B cell (primary cell): ENCODE data around the gene FRMPD2. TPM values are rescaled to one million over a fixed set of nuclear protein-coding genes. Genes with fewer than 3 reads are reported as not detected.
"Not testable (repeated sequence)": the region's sequence is repeated elsewhere in the genome, so short reads cannot be mapped to it uniquely, and the experiment has no call there.

ENCODE experiments used
- ATAC-seq: fragments of 200-7000 bp; cut with Tn5 transposase; one replicate; pipeline ENCODE4 v1.10.0; 2021; ENCODE audit warnings: low read depth, mild to moderate bottlenecking, moderate number of reproducible peaks, moderate library complexity
- CTCF ChIA-PET: fragments of 350-600 bp; sonication (Branson Sonifier 250); formaldehyde crosslinking; loops from one replicate; lab custom pipeline; 2021; ENCODE audit warnings: antibody characterized with exemption, inconsistent platforms; lab: Charles Lee
- POLR2A ChIA-PET: fragments of 350-600 bp; sonication (Branson Sonifier 250); formaldehyde crosslinking; loops from one replicate; lab custom pipeline; 2021; ENCODE audit warnings: antibody characterized with exemption; lab: Charles Lee
- DNase-seq: peaks from one replicate; pipeline ENCODE4 v3.0.0; 2013
- H2AFZ ChIP-seq: 2 replicates; pipeline ENCODE4 v1.6.1; 2012; ENCODE audit warnings: mild to moderate bottlenecking, low read depth, low read length; ENCODE audit not compliant: insufficient read depth, poor library complexity, severe bottlenecking
- H3K27ac ChIP-seq, 2 donors: 1 replicate in 1 of 2; 2 replicates in 1 of 2; pipeline ENCODE4 v1.5.1; 2012 to 2013; ENCODE audit warnings: low read length in 2 of 2, mild to moderate bottlenecking in 2 of 2, moderate library complexity in 1 of 2
- H3K27me3 ChIP-seq, 4 experiments: fragments of 200-600 bp in 1 of 4; sonication (generic) in 1 of 4; replicated peaks in 1 of 4; 1 replicate in 2 of 4; 2 replicates in 2 of 4; pipeline versions ENCODE4 v1.6.1 to v1.7.0; 2013 to 2016; ENCODE audit warnings: low read length in 3 of 4, mild to moderate bottlenecking in 2 of 4, mixed read lengths in 1 of 4, moderate library complexity in 1 of 4; ENCODE audit not compliant: insufficient read depth in 4 of 4, control insufficient read depth in 3 of 4; ENCODE audit errors: control extremely low read depth in 1 of 4
- H3K36me3 ChIP-seq, 2 experiments: replicated peaks in 1 of 2; 1 replicate in 1 of 2; 2 replicates in 1 of 2; pipeline versions ENCODE4 v1.6.1 to v1.7.1; 2013; ENCODE audit warnings: low read length in 1 of 2; ENCODE audit not compliant: insufficient read depth in 2 of 2, control insufficient read depth in 1 of 2; ENCODE audit errors: control extremely low read depth in 1 of 2, extremely low read depth in 1 of 2
- H3K4me1 ChIP-seq, 2 donors: fragments of 200-600 bp in 1 of 2; sonication (generic) in 1 of 2; 1 replicate in 1 of 2; 2 replicates in 1 of 2; pipeline versions ENCODE4 v1.5.1 to v1.6.1; 2013 to 2017; ENCODE audit warnings: low read length in 2 of 2; ENCODE audit not compliant: control insufficient read depth in 2 of 2, insufficient read depth in 2 of 2
- H3K4me2 ChIP-seq: replicated peaks from 2 replicates; pipeline ENCODE3; 2012; ENCODE audit warnings: mild to moderate bottlenecking, low read depth, low read length; ENCODE audit not compliant: poor library complexity, severe bottlenecking
- H3K4me3 ChIP-seq, 5 experiments: fragments of 200-600 bp in 1 of 5; sonication (generic) in 1 of 5; 1 replicate in 3 of 5; 2 replicates in 2 of 5; pipeline versions ENCODE4 v1.5.1 to v1.7.0; 2011 to 2016; ENCODE audit warnings: low read length in 4 of 5, mild to moderate bottlenecking in 4 of 5, low read depth in 2 of 5, control low read depth in 1 of 5, moderate library complexity in 1 of 5; ENCODE audit not compliant: insufficient read depth in 1 of 5; ENCODE audit errors: control extremely low read depth in 1 of 5, extremely low read depth in 1 of 5
- H3K79me2 ChIP-seq: fragments of 200-600 bp; sonication (generic); one replicate; pipeline ENCODE4 v1.6.0; 2016; ENCODE audit warnings: low read length; ENCODE audit not compliant: control insufficient read depth, insufficient read depth
- H3K9ac ChIP-seq: fragments of 200-600 bp; sonication (generic); 2 replicates; pipeline ENCODE4 v1.6.1; 2017; ENCODE audit warnings: mild to moderate bottlenecking, low read length, moderate library complexity
- H3K9me3 ChIP-seq, 3 donors: one replicate each; pipeline versions ENCODE4 v1.6.1 to v1.7.1; 2013; ENCODE audit warnings: low read length in 2 of 3; ENCODE audit not compliant: control insufficient read depth in 2 of 3, insufficient read depth in 1 of 3; ENCODE audit errors: control extremely low read depth in 1 of 3
- H4K20me1 ChIP-seq: 2 replicates; pipeline ENCODE4 v1.6.0; 2012; ENCODE audit warnings: mild to moderate bottlenecking, low read length; ENCODE audit not compliant: insufficient read depth, control insufficient read depth, poor library complexity, severe bottlenecking
- H3K27ac Mint-ChIP-seq: one replicate; pipeline ENCODE4 v1.8.0; 2021; ENCODE audit warnings: mixed read lengths
- H3K27me3 Mint-ChIP-seq: one replicate; pipeline ENCODE4 v1.8.0; 2021; ENCODE audit warnings: mixed read lengths
- H3K4me1 Mint-ChIP-seq: one replicate; pipeline ENCODE4 v1.8.0; 2021; ENCODE audit warnings: mixed read lengths
- H3K4me3 Mint-ChIP-seq: one replicate; pipeline ENCODE4 v1.8.0; 2021; ENCODE audit warnings: mixed read lengths
- H3K9me3 Mint-ChIP-seq: one replicate; pipeline ENCODE4 v1.8.0; 2022; ENCODE audit warnings: mixed read lengths; ENCODE audit not compliant: insufficient read depth
- EZH2 ChIP-seq: IDR thresholded peaks from 2 replicates; pipeline ENCODE4 v1.6.1; 2012; ENCODE audit warnings: borderline replicate concordance, low read depth, mild to moderate bottlenecking, moderate library complexity, low read length; ENCODE audit not compliant: insufficient read depth, poor library complexity, severe bottlenecking
- WGBS: methylation state at CpG from one replicate; pipeline ENCODE4 v1.1.5; 2013; ENCODE audit warnings: missing lambda C conversion rate; ENCODE audit not compliant: insufficient coverage; 5-methylcytosine and 5-hydroxymethylcytosine counted together
- intact Hi-C: fragments of 100-400 bp; cut with micrococcal nuclease; formaldehyde crosslinking; loops from one replicate; pipeline ENCODE4 v1.10.0; 2022
- polyA plus RNA-seq: library from polyadenylated mRNA; depleted of rRNA; stranded (reverse); fragments of >200 nt; gene quantifications from 2 replicates; pipeline ENCODE4 v1.2.3, GENCODE V29; 2012
- total RNA-seq, 2 donors: library from RNA; stranded (reverse); fragments of 120-200 nt in 1 of 2; gene quantifications; 1 replicate in 1 of 2; 2 replicates in 1 of 2; pipeline versions ENCODE4 v1.2.3 to v1.2.4, GENCODE V29; 2013 to 2022
- TF ChIP-seq, protein P1 (sequence below): fragments of 200-600 bp; IDR thresholded peaks from one replicate; pipeline ENCODE4 v1.8.0; 2022; ENCODE audit warnings: antibody characterized with exemption, mild to moderate bottlenecking

The FRMPD2 gene
- total and polyA plus RNA-seq, 2 donors (not counting 1 experiment from before 2014, with no cell fraction given), result not detected

DNA sequence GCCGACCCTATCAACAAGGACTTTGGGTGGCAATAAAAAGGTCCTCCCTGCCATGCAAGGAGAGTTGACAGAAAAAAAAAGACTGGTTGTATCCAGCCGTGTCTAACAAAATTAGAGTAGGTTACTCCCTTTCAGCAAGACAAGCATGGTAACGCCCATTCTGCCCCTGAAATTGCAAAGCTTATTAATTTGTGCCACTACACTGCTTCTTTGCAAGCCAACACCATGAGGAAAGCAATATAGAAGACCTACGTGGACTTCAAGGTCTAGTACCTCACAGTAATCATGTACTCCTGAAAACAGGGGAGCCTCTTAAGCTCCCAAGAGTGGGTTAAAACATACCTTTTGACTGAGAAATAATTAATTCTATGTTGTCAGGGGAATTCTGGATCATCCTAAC lies 90.3 kb downstream of the FRMPD2 start:
- intact Hi-C loops, result no loop called here
- TF ChIP-seq EZH2, result no peak
- TF ChIP-seq, protein P1, sequence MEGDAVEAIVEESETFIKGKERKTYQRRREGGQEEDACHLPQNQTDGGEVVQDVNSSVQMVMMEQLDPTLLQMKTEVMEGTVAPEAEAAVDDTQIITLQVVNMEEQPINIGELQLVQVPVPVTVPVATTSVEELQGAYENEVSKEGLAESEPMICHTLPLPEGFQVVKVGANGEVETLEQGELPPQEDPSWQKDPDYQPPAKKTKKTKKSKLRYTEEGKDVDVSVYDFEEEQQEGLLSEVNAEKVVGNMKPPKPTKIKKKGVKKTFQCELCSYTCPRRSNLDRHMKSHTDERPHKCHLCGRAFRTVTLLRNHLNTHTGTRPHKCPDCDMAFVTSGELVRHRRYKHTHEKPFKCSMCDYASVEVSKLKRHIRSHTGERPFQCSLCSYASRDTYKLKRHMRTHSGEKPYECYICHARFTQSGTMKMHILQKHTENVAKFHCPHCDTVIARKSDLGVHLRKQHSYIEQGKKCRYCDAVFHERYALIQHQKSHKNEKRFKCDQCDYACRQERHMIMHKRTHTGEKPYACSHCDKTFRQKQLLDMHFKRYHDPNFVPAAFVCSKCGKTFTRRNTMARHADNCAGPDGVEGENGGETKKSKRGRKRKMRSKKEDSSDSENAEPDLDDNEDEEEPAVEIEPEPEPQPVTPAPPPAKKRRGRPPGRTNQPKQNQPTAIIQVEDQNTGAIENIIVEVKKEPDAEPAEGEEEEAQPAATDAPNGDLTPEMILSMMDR, result no peak
- ATAC-seq, result no peak
- H3K9me3 Mint-ChIP-seq, result no peaks in the 10 kb centered on the region
- no peaks in the 10 kb centered on the region for H4K20me1 ChIP-seq
- H3K4me3 ChIP-seq, result no peak overlapping the region
- H3K27ac Mint-ChIP-seq, result no peak overlapping the region
- no peak overlapping the region for H3K4me3 Mint-ChIP-seq
- H3K9ac ChIP-seq, result no peak overlapping the region
- H3K4me1 ChIP-seq, result no peaks in the 10 kb centered on the region
- CTCF ChIA-PET, result no interaction called here
- no peak overlapping the region for H3K4me2 ChIP-seq
- 86% methylated on average over 2 of the region's 4 CpGs for WGBS
- POLR2A ChIA-PET, result no interaction called here
- H3K36me3 ChIP-seq, result no peaks in the 10 kb centered on the region
- peaks cover 18% of the 10 kb centered on the region for H3K27me3 Mint-ChIP-seq
- no peak overlapping the region for H3K27ac ChIP-seq
- no peaks in the 10 kb centered on the region for H3K27me3 ChIP-seq
- H3K79me2 ChIP-seq, result no peaks in the 10 kb centered on the region
- H3K4me1 Mint-ChIP-seq, result no peaks in the 10 kb centered on the region
- H3K9me3 ChIP-seq, result peaks cover 0 to 3% (median 0%) of the 10 kb centered on the region in 3 donors
- DNase-seq, result no peak
- no peak overlapping the region for H2AFZ ChIP-seq

DNA sequence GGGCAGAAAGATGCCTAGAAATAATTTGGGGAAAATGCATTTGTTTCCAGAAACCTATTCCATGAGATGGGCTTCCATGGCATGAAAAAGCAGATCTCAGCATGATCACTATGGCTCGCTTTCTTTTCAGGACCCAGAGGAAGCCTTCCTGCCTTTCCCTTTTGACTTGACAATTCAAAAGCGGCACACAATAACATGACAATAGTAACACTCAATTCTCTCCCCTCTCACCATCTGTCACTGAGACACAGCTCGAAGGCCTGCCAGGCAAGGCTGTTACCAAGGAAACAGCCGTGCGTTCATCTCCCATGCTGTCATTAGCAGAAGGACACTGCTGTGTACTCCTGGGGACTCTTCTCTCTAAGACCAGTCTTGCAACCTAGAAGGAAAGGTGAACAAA lies 101.8 kb downstream of the FRMPD2 start:
- H3K27me3 Mint-ChIP-seq, intact Hi-C loops, H3K79me2 ChIP-seq, H3K9me3 ChIP-seq, H3K4me3 Mint-ChIP-seq, H3K27ac Mint-ChIP-seq, H4K20me1 ChIP-seq, H3K36me3 ChIP-seq, H3K9me3 Mint-ChIP-seq, H3K27me3 ChIP-seq, DNase-seq, H3K9ac ChIP-seq, H3K4me2 ChIP-seq, CTCF ChIA-PET, H3K27ac ChIP-seq, H3K4me1 ChIP-seq, H3K4me1 Mint-ChIP-seq, H2AFZ ChIP-seq, POLR2A ChIA-PET, H3K4me3 ChIP-seq, ATAC-seq: not testable (repeated sequence)
- 100% methylated on average over 1 of the region's 5 CpGs for WGBS

DNA sequence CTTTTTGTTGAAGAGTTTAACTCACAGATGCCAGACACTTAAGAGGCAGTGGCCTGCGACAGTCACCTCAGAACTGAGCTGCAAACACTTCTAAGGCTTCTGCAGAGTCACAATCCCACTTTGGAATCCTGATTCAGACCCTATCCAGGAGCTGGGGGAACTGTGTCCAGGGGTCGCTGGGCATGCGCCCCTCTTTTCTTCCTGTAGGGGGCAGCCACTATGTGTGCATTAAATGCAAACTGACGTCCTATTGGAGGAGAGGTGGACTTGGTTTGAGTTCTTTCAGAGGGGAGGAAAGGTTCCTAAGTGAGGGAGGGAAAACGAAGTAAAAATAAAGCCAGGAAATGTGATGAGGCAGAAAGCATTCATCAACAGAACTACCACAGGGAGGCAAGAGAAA lies 113.8 kb downstream of the FRMPD2 start:
- DNase-seq, H3K27ac ChIP-seq, H3K9ac ChIP-seq, H3K4me1 Mint-ChIP-seq, H3K27me3 ChIP-seq, H3K9me3 ChIP-seq, CTCF ChIA-PET, H3K9me3 Mint-ChIP-seq, intact Hi-C loops, H3K79me2 ChIP-seq, H4K20me1 ChIP-seq, H3K4me3 Mint-ChIP-seq, H3K27ac Mint-ChIP-seq, H3K4me1 ChIP-seq, H3K36me3 ChIP-seq, ATAC-seq, H3K4me3 ChIP-seq, POLR2A ChIA-PET, H3K27me3 Mint-ChIP-seq, H2AFZ ChIP-seq, H3K4me2 ChIP-seq: not testable (repeated sequence)
- WGBS, result no CpG with 5 or more reads among the region's 5 CpGs
